GM11168 (cell line): ENCODE measurements around the gene KIAA1671.

ENCODE experiments used
- in situ Hi-C: fragments of 300-500 bp; cut with MboI; formaldehyde crosslinking; loops from one replicate; pipeline ENCODE4 v1.12.0; 2022; ENCODE audit warnings: low sequenced_read_pairs; ENCODE audit not compliant: unreplicated experiment

Gene KIAA1671

GRCh38 chr22:24950272-24950902, 2.1 kb upstream of the KIAA1671 start:
- in situ Hi-C loops: no loop called here

DNA sequence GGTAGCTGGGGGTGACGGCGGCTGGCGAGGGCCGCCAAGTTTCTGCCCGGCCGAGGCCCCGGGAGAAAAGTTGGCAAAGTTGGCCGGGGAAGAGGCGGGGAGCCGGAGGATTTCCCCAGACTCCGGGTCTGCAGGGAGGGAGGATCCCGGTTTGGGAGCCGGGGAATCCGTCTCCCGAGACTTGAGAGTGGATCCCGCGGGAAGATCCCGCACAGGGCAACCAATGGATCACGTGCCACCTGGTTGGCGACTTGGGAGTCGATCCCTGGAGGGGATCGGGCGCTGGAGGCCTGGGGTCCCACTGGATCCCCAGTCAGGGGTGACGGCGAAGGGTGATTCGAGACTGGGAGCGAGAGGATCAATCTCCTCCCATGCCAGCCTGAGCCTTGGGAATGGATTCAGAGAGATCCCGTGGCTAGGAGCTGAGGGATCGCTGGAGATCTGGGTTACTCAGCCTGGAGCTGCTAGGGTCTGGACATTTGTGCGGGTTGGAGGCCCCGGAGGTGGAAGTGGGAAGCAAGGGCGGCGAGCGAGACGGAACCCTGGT, 394 bp downstream of the KIAA1671 start:
- in situ Hi-C loops: no loop called here

- in situ Hi-C loops: no loop called here
Measured at GRCh38 chr22:24953384-24954113, 1.0 kb downstream of the KIAA1671 start.

GRCh38 chr22:24954114-24954463, 1.6 kb downstream of the KIAA1671 start:
- in situ Hi-C loops: no loop called here

GRCh38 chr22:24954856-24955255, 2.3 kb downstream of the KIAA1671 start:
- in situ Hi-C loops: no loop called here

DNA sequence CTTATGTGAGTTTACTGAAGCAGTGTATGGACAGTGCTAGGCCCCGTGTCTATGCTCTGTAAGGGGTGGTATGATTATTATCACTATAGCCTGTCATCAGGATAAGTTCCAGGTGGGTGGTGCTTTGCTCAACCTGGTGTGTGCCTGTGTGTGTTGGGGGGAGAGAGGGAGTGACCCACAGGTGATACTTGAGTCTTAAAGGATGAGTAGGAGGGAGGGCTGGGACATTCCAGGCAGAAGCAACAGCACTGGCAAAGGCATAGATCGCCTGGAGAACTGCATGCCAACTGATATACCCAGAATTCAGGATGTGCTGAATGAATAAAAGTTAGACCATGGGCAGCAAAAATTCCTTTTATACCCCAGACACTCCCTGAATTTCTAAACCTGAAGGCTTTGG, 4.5 kb downstream of the KIAA1671 start:
- in situ Hi-C loops: no loop called here

GRCh38 chr22:24961217-24961844, 8.8 kb downstream of the KIAA1671 start:
- in situ Hi-C loops: no loop called here

GRCh38 chr22:24962094-24962493, 9.6 kb downstream of the KIAA1671 start:
- in situ Hi-C loops: no loop called here

DNA sequence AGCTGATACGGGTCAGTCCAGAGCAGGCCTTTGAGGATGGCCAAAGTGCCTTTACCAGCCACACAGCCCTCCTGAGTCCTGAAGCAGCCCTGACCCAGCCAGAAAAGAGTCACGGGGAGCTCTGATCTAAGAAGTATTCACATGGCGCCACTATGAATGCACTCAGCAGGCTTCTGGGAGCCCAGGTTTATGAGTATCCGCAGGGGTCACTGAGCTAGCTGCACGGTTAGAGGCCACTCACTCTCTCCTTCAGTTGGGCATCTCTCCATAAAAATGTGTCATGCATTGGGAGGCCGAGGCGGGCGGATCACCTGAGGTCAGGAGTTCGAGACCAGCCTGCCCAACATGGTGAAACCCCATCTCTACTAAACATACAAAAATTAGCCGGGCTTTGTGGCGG, 10.3 kb downstream of the KIAA1671 start:
- in situ Hi-C loops: no loop called here

DNA sequence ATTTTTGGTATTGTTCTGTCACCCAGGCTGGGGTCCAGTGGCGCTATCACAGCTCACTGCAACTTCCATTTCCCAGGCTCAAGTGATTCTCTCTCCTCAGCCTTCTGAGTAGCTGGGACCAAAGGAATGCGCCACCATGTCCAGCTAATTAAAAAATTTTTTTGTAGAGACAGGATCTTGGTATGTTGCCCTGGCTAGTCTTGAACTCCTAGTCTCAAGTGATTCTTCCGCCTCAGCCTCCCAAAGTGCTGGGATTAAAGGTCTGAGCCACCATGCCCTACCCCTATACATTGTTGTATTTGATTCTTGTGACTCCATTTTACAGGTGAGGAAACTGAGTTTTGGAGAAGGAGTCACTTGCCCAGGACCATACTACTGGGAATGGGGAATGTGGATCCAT, 11.9 kb downstream of the KIAA1671 start:
- in situ Hi-C loops: no loop called here

DNA sequence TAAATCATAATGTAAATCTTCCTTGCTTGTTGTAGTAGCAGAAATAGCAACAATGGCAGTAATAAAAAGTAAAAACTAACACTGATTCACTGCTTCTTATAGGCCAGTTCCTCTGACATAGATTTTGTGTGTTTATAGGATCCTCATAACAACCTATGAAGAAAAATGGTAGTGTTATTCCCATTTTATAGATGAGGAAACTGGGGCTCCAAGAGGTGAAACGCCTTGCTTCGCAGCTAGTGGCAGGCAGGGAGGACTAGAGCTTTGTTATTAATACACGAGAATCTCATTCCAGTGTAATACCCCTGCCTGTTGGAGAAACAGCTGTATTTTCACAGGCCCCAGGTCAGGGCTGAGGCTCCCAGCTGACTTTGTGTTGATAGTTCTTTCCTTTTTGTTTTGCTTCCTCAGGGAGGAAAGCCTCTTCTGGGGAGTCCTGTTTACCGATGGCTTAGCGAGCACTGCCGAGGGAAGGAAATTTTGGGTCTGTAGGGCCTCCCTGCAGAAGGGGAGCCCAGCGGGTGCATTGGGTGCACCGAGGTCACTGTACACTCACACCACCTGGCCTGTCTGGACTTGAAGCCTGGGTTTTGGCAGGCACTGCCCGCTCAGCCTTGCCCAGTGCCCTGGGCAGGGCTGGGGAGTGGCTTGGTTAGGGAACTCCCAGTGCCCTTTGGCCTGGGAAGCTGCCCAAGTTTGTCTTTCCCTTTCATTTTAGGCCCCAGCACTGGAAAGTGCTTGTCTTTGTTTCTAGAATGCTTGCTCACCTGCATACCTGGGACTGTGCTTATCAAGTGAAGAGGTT, 13.5 kb downstream of the KIAA1671 start:
- in situ Hi-C loops: no loop called here

DNA sequence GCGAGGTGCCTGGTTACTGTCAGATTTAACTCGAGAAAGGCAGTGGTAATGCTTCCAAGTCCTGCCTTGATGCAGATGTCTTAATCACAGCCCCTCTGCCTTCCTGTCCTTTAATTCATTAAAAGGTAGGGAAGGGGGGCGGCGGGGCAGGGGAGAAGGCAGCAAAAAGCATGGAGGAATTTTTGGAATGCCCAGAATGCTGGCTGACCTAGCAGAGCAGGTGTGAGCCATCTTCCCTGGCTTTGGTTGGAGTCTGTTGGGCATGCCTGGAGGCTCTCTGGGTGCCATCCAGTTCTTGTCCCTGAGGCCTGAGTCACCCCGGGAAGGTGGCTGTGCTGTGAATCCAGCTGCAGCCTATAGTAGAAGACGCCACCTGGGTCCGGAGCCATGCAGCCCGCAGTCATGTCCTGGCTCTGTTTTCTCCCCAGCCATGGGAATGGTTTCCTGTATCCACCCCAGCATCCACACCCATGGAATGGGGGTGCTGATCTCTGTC, 15.6 kb downstream of the KIAA1671 start:
- in situ Hi-C loops: no loop called here

DNA sequence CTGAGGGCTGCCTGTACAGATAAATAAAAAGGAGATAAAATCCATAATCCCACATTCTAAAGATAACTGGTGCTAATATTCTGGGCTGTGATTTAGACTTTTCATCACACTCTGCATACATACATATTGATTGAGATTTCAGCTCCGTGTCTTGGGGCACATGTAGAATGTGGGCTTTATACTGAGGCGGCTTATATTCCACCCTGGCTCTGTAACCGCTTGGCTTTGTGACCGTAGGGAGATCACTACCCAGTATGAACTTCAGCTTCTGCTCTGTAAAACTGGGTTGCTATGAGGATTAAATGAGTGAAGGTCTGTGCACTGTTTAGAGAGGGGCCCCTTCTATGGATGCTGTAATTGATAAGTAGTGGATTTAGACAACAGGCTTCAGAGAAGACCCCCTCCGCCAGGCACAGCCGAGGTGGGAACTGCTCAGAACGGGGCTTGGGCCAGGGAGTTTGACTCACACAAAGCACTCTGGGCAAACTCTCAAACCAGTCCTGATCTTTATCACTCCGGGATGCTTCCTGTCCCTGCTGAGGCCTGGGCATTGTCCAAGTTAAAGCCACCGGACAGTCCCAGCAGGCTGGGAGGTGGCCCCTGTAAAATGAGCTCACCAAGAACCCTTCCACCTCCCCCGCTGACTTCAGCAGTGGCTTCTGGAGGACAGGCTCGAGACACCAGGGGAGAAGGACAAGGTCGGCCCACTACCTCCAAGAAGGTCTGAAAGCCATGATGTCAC, 17.2 kb downstream of the KIAA1671 start:
- in situ Hi-C loops: no loop called here

DNA sequence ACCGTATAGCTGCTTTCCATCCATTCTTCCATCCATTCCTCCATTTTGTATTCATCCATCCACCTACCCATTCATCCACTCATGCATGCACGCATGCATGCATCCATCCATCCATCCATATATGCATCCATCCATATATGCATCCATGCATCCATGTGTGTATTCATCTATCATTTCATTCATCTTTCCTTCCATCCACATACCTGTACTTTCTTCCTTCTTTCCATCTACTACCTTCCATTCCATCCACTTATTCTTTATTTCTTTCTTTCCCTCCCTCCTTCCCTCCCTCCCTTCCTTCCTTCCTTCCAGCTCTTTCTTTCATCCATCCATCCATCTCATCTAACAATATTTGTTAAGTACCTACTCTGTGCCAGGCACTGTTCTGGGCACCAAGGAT, 19.9 kb downstream of the KIAA1671 start:
- in situ Hi-C loops: no loop called here

- in situ Hi-C loops: no loop called here
Measured at GRCh38 chr22:24973872-24974271, 21.4 kb downstream of the KIAA1671 start.

DNA sequence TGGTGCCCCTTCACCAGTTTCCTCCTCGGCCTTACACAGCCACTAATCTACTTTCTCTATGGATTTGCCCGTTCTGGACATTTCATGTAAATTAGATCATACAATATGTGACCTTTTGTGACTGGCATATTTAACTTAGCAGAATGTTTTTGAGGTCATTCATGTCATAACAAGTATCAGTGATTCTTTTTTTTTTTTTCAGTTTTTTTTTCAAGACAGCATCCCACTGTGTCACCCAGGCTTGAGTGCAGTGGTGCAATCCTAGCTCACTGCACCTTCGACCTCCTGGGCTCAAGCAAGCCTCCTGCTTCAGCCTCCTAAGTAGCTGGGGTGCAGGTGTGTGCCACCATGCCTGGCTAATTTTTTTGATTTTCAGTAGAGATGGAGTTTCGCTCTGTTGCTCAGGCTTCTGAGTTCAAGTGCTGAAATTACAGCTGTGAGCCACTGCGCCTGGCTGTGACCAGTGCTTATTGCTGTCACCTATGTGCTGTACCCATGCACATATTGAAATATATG, 22.7 kb downstream of the KIAA1671 start:
- in situ Hi-C loops: no loop called here

- in situ Hi-C loops: no loop called here
Measured at GRCh38 chr22:24975813-24976341, 23.4 kb downstream of the KIAA1671 start.

GRCh38 chr22:24976442-24977218, 24.1 kb downstream of the KIAA1671 start:
- in situ Hi-C loops: no loop called here
